Measurements from ENCODE around the gene NAV2.

NAV2 gene

GRCh38 chr11:19687392-19687791 lies 25.2 kb upstream of the NAV2 start:
- DNase-seq (ENCODE audit: low read depth) = no peak

DNA sequence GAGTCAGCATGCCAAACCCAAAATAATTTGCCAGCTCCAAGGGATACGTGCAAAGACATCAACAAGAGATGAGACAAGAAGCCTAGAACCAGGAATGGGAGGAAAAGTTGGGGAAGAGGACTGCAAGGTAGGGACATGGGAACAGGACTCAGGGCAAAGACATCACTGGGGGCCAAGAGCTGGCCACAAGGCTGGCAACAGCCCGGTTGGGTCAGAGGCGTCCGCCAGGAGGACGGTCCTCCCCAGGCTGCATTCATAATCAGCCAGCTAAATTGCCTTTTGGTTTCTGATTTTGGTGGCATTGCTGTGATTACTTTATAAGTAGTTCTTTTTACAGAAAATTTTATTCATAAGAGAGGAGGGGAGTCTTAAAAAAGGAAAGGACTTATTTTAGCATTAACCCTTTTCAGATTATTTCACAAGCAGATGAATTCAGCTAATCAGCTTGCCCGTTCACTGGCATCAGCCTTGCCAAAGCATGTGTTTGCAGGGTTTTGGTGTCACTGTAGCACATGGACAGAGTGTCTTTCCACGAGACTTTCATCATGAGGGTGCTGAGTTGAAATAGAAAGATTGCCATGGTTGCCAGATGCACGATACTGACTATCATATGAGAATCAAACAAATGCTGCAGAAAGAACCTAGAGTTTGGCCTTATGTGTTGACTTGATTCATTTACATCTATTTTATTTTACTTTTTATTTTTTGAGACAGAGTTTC lies 23.2 kb upstream of the NAV2 start:
- DNase-seq (ENCODE audit: low read depth) = no peak

DNA sequence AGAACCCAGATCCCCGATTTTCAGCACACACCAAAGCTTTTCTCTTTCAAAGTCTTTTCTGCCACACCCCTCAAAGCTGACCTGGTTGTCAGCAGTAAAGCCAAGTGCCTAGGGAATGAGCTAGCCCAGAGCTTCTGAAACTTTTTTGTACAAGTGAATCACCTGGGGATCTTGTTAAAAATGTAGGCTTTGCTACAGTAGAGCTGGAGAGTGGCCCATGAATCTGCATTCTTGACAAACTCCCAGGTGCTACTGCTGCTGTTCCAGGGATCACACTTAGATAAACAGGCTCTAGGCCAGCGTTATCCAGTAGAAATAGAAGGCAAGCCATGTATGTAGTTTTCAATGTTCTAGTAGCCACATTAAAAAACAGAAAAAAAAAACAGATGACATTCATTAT lies 21.8 kb upstream of the NAV2 start:
- no peak for DNase-seq (ENCODE audit: low read depth)

DNA sequence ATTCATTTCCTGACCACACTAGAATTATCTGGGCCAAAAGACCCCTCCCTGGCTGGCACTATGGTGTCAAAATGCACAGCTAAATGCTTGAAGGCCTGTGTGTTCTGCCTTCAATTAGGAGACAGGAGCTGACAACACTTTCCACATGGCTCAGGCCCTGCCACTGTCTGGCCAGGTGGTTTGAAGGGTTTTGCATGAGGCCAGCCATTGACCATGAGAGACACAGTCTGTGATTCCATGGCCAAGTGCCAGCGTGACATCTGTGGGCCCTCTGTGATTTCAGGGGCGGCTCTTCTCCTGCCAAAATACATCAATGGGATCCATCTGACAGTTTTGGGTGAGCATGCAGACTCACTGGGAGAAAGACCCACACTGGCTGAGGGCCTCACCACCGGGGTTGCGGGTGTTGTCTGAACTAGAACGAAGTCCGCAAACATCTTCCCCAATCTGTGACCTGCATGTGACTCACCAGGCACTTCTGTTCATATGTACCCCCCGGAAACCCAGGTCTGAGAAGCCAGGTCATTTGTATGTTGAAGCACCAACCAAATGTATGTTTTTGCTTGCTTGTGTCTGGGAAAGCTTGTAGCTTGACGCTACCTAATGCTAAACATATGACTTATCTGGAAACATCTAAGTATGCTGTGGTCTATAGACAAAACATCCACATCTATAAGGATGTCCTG lies 20.7 kb upstream of the NAV2 start:
- DNase-seq (ENCODE audit: low read depth) = no peak

DNA sequence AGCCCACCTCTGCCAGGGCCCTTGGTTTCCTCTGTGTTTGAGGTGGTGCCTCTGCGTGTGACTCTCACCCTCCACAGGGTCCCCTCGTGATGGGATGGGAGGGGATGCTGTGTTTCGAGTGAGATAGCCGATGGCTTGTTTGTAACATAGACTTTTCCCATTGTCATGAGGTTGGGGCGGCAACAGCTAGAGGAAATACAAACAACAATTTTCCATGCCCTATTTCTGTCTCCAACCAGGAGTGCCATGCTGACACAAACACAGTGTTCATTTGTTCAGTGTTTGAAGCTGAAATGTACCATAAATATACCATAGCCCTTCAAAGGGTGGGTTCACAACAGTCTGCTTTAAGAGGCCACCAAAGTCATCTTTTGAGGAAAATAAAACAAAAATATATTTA lies 19.5 kb upstream of the NAV2 start:
- no peak for DNase-seq (ENCODE audit: low read depth)

DNA sequence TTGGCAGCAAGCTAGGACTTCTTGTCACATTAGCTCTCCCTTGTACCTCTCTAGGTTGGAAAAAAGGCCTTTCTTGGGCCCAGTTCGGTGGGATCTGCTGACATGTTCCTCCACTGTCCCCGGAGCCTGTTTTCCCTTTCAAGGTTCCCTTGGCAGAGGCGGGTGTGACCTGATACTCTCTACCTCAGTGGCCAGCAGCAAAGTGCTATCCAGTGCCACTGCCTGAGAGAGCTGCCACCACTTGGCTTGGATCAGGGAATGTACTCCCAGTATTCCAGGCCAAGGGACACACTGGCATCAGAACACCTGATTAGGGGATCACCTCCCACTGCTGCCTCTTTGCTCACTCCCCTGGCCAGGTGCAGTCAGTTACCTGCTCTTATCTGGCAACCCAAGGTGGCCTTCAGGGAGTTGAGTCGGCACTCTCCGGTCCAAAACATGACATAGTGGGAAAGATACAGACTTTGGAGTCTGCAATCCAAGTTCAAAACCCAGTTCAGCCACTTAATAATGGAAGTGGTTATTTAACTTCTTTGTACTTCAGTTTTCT lies 17.8 kb upstream of the NAV2 start:
- no peak for DNase-seq (ENCODE audit: low read depth)

DNA sequence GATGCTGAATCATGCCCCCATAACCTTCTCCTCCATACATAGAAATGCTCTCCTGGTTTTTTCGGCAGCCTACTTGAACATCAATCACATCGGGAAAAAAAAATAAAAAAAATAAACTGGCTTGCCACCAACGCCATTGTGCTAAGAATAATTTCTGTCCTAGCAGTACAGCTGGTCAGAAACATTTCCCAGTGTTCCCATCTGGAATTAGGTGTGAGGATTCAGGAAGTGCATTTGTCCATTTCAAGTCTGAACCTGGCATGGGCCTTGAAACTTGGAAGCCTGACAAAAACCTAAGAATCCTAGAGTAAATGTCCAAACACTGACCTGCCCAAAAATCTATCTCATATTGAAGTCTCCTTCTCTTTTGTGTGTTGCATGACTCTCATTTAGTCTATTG lies 16.6 kb upstream of the NAV2 start:
- no peak for DNase-seq (ENCODE audit: low read depth)

GRCh38 chr11:19696904-19697303 lies 15.7 kb upstream of the NAV2 start:
- DNase-seq (ENCODE audit: low read depth) = no peak

GRCh38 chr11:19697721-19698121 lies 14.9 kb upstream of the NAV2 start:
- no peak for DNase-seq (ENCODE audit: low read depth)

GRCh38 chr11:19698493-19699292 lies 13.9 kb upstream of the NAV2 start:
- DNase-seq (ENCODE audit: low read depth) = no peak

DNA sequence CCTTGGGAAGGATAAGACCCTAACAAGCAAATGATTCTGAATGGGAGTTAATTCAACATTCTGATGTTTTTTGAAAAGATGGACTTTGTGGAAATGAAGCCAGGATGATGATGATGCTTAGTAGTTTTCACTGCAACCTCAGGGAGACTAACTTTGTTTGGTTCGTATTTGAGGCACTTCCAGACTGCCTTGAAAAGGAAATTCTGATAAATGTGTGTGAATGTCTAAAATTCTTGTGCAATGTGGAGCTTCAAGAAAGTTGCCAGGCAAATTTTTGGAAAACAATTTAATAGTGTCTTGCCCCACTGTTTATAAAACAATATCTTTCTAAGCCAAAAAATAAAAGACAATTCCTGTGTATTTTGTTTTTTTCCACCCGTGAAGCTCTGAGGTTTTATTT lies 11.2 kb upstream of the NAV2 start:
- no peak for DNase-seq (ENCODE audit: low read depth)

DNA sequence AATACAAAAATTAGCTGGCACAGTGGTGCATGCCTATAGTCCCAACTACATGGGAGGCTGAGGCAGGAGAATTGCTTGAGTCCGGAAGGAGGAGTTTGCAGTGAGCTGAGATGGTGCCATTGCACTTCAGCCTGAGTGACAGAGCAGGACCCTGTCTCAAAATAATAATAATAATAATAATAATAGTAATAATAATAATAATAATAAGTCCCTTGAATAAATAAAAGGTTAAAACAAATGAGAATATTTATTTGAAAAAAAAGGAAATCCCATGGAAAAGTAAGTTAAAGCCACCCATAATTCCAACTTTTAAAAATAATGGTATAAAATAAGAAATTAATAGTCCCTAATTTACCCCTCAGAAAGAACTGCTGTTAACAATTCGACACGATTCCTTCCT lies 10.0 kb upstream of the NAV2 start:
- no peak for DNase-seq (ENCODE audit: low read depth)

DNA sequence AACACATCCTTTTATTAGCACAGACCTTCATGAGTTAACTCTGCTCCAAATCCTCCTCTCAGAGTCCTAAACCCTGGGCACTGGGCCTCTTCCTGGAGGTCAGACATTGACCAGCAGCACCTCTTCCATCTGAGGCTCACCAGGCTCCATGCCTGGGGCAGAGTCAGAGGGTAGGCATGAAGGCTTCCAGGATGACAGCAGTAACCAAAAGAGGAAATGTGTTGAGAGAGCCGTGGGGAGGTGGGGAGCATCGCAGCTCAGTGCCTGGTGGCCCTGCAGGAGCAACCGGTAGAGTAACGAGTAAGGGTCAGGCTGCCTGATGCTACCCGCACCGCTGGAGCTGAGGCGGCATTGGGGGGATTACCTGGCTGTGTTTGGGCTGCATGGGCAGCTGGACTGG lies 9.4 kb upstream of the NAV2 start:
- DNase-seq (ENCODE audit: low read depth) = no peak

GRCh38 chr11:19704213-19704612 lies 8.4 kb upstream of the NAV2 start:
- no peak for DNase-seq (ENCODE audit: low read depth)

DNA sequence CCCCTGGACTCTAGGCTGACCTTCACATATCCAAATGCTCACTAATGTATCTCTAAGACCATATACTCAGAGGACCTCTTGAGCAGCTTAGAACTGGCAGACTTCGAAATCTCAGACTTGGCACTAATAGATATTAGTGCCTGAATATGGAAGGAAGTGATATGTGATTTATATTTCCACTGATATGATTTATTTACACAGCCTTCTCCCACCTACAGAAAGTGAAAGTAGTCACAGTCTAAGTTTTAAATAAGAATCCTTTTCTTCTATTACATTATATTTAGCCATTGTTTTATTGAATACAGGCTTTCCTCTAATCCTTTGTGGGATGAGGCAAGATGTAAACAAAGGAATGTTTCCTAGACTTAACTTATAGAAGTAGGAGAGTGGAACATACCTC lies 6.7 kb upstream of the NAV2 start:
- no peak for DNase-seq (ENCODE audit: low read depth)

DNA sequence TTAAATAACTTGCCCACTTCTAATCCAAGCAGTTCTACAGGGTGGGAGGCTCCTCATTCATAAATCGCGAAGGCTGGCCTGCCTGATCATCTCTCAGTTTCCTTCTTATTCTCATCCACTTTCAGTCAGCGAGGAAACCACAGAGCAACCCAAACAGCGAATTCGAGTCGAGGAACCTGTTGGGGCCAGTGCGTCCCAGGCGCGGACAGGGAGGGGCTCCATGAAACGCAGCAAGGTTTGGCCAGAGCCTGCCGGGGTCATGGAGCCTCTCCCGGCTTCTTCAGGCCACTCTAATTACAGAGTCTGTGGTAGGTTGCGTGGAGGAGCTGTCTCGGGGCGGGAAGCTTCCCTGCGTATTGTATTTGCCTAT lies 741 bp upstream of the NAV2 start:
- DNase-seq (ENCODE audit: low read depth) = no peak

GRCh38 chr11:19713196-19714021 lies 772 bp downstream of the NAV2 start:
- no peak for DNase-seq (ENCODE audit: low read depth)

DNA sequence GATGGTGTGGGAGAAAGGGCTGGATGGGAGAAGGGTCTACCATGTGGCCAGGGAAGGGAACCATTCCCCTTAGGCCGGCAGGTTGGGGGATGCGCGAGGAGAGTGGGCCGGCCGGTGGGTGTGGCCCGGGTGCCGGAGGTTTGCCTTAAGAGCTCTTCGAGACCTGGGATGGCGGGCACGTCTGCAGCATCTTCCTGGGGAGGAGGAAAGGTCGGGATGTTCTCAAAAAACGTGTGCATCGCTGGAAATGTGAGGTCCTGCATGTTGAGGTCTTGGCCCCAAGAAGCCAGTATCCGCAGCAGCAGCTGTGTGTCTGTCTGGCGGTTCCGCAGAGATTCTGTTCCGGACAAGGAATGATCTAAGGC lies 1.4 kb downstream of the NAV2 start:
- no peak for DNase-seq (ENCODE audit: low read depth)

DNA sequence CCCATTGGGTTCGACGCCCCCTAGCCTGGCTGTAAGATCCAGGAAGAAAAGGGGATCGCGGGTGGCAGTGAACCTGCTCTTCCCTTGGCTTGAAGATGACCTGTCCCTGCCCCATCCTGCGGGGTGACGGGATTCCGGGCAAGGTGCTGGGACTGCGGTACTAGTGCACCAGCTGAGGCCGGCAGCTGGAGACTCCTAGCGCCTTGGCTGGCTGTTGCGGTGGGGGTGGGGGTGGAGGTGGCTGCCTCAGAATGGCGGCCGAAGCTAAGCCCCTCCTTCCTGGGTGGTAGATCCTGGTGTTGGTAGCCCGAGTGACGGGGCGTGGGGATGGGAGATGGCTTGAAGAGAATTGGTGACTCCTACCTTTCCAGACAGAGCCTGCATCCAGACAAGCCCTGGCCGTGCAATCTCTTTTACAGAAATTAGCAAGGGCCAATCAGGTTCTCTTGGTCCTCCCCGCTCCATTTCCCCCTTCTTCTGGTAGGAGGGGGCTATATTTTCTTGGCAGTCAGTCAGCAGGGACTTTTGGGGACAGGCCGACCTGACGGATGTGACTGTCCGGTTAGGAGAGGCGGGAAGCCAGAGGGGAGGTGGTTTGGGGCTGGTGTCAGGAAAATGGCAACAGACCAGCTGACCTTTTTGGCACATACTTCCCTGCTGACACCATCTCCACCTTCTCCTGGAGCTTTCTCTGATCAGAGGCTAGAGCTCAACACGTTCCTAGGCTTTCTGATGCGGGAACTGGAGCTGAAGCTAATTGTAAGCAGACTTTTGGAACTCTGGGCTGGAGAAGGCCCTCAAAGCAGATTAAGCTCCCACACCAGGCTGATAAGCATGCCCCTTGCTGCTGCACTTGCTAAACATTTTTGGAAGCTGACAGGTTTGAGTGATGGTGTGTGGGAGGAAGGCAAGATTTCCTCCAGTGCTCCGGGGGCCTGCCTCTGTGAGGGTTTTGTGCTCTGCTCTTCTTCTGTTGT lies 2.0 kb downstream of the NAV2 start:
- DNase-seq (ENCODE audit: low read depth) = no peak

- no peak for DNase-seq (ENCODE audit: low read depth)
These were observed 2.7 kb downstream of the NAV2 start for GRCh38 chr11:19715373-19715772.

- DNase-seq (ENCODE audit: low read depth) = no peak
These were observed 5.4 kb downstream of the NAV2 start for GRCh38 chr11:19718051-19718450.

All from stimulated activated CD8-positive, alpha-beta memory T cell treated with anti-CD3 and anti-CD28 coated beads, Interleukin-15, amount 100 ng/mL, for 24 hours (primary cell).